Suprapubic skin (tissue), 4 donors: ENCODE data around the gene LRP1B.

Experiments
- POLR2A ChIP-seq, 2 donors: fragments of 450-650 bp; IDR thresholded peaks; one replicate each; pipeline ENCODE4 v1.6.1; 2017; ENCODE audit warnings: antibody characterized with exemption in 2 of 2, mild to moderate bottlenecking in 2 of 2, moderate library complexity in 2 of 2
- POLR2AphosphoS5 ChIP-seq, 3 donors: sonication (generic); formaldehyde crosslinking; IDR thresholded peaks; one replicate each; pipeline ENCODE4 v1.6.1; 2017; ENCODE audit warnings: antibody characterized with exemption in 3 of 3
- TF ChIP-seq, protein P1 (sequence below), 2 donors: fragments of 200-600 bp in 1 of 2; fragments of 450-650 bp in 1 of 2; sonication (generic) in 1 of 2; IDR thresholded peaks; one replicate each; pipeline ENCODE4 v1.5.1; 2016 to 2019; ENCODE audit warnings: antibody characterized with exemption in 2 of 2, mild to moderate bottlenecking in 1 of 2, moderate library complexity in 1 of 2

DNA sequence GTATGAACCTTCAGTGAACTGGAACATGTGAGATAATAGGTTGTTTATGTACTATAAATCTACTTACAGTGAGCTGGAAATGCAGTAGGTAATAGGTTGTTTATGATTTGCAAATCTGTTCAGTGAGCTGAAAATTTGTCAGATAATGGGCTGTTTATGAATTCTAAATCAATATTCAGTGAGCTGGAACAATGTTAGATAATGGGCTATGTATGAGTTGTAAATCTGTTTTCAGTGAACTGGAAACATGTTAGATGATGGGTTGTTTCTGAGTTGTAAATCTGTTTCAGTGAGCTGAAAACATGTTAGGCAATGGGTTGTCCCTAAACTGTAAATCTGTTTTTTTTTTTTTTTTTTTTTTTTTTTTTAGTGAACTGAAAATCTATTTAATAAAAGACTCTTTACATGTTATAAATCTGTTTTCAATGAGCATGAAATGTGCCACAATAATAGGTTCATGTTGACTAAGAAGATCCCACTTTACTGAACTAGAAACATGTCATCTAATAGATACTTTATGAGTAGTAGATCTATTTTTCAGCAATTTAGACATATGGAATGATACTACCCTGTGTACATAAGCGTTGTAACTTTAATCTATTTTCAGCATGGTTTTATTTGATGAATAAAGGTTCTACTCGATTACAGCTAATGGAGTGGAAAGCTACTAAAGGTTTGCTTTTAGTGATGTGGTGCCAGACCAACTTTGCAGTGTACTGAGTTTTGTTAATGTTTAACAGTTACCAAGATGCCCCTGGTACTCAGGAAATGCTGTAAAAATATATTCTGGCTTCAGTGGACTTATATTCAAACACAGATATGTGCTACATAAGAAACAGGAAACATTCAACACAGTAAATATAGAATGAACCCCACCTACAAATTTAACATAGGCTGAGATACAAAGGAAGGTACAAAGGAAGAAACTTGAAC, 1471.8 kb downstream of the LRP1B start:
- TF ChIP-seq, protein P1, sequence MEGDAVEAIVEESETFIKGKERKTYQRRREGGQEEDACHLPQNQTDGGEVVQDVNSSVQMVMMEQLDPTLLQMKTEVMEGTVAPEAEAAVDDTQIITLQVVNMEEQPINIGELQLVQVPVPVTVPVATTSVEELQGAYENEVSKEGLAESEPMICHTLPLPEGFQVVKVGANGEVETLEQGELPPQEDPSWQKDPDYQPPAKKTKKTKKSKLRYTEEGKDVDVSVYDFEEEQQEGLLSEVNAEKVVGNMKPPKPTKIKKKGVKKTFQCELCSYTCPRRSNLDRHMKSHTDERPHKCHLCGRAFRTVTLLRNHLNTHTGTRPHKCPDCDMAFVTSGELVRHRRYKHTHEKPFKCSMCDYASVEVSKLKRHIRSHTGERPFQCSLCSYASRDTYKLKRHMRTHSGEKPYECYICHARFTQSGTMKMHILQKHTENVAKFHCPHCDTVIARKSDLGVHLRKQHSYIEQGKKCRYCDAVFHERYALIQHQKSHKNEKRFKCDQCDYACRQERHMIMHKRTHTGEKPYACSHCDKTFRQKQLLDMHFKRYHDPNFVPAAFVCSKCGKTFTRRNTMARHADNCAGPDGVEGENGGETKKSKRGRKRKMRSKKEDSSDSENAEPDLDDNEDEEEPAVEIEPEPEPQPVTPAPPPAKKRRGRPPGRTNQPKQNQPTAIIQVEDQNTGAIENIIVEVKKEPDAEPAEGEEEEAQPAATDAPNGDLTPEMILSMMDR (IDR thresholded peaks at IDR 0.05) = no peak
- TF ChIP-seq POLR2A (IDR thresholded peaks at IDR 0.05) (no peak), POLR2AphosphoS5 (IDR thresholded peaks at IDR 0.05) (no peak)
